ENCODE results near the gene FAM163B. TPM values are rescaled to one million over a fixed set of nuclear protein-coding genes. Genes with fewer than 3 reads are reported as not detected.

Gene FAM163B
- total and polyA plus RNA-seq, 2 experiments from 2014 or later = 5.6 TPM; not detected in 1

GRCh38 chr9:133552236-133552635 is 57.0 kb downstream of the FAM163B start:
- no peak overlapping the region for H3K4me3 ChIP-seq
- no peak for DNase-seq (ENCODE audit: low read depth in 1 of 2, low spot score in 1 of 2)
- peak overlapping the region; percentile 41 for H3K27ac ChIP-seq
- H3K36me3 ChIP-seq = no peaks in the 10 kb centered on the region
- no peaks in the 10 kb centered on the region for H3K27me3 ChIP-seq
- H3K9me3 ChIP-seq (ENCODE audit: low read depth) = no peaks in the 10 kb centered on the region
- H3K4me1 ChIP-seq (ENCODE audit: low read depth) = peaks cover 40% of the 10 kb centered on the region
- TF ChIP-seq CTCF (IDR thresholded peaks at IDR 0.05; ENCODE audit: low read depth, low read length) = no peak

- Histone ChIP-seq H3K36me3 (no peaks in the 10 kb centered on the region), H3K9me3 (ENCODE audit: low read depth) (no peaks in the 10 kb centered on the region), H3K4me1 (ENCODE audit: low read depth) (peaks cover 32% of the 10 kb centered on the region), H3K4me3 (no peak overlapping the region), H3K27me3 (no peaks in the 10 kb centered on the region), H3K27ac (no peak overlapping the region)
- no peak for TF ChIP-seq CTCF (IDR thresholded peaks at IDR 0.05; ENCODE audit: low read depth, low read length)
- no peak for DNase-seq (ENCODE audit: low read depth in 1 of 2, low spot score in 1 of 2)
Observed at GRCh38 chr9:133551446-133551845, 57.7 kb downstream of the FAM163B start.

GRCh38 chr9:133547116-133547515 is 62.1 kb downstream of the FAM163B start:
- Histone ChIP-seq H3K27me3 (no peaks in the 10 kb centered on the region), H3K4me1 (ENCODE audit: low read depth) (peaks cover 7% of the 10 kb centered on the region), H3K9me3 (ENCODE audit: low read depth) (no peaks in the 10 kb centered on the region), H3K27ac (no peak overlapping the region), H3K36me3 (peaks cover 2% of the 10 kb centered on the region), H3K4me3 (no peak overlapping the region)
- no peak for DNase-seq (ENCODE audit: low read depth in 1 of 2, low spot score in 1 of 2)
- no peak for TF ChIP-seq CTCF (IDR thresholded peaks at IDR 0.05; ENCODE audit: low read depth, low read length)

GRCh38 chr9:133546287-133546680 is 62.9 kb downstream of the FAM163B start:
- Histone ChIP-seq H3K27me3 (no peaks in the 10 kb centered on the region), H3K4me1 (ENCODE audit: low read depth) (peaks cover 7% of the 10 kb centered on the region), H3K9me3 (ENCODE audit: low read depth) (no peaks in the 10 kb centered on the region), H3K36me3 (peaks cover 2% of the 10 kb centered on the region), H3K27ac (no peak overlapping the region), H3K4me3 (no peak overlapping the region)
- no peak for DNase-seq (ENCODE audit: low read depth in 1 of 2, low spot score in 1 of 2)
- TF ChIP-seq CTCF (IDR thresholded peaks at IDR 0.05; ENCODE audit: low read depth, low read length) = no peak

- DNase-seq (ENCODE audit: low read depth in 1 of 2, low spot score in 1 of 2) = peak in 1 of 2 donors; percentile 59
- peaks cover 7% of the 10 kb centered on the region for H3K4me1 ChIP-seq (ENCODE audit: low read depth)
- H3K27me3 ChIP-seq = no peaks in the 10 kb centered on the region
- no peak overlapping the region for H3K27ac ChIP-seq
- H3K4me3 ChIP-seq = no peak overlapping the region
- no peaks in the 10 kb centered on the region for H3K9me3 ChIP-seq (ENCODE audit: low read depth)
- TF ChIP-seq CTCF (IDR thresholded peaks at IDR 0.05; ENCODE audit: low read depth, low read length) = no peak
- peaks cover 2% of the 10 kb centered on the region for H3K36me3 ChIP-seq
Observed at GRCh38 chr9:133545494-133546286, 63.5 kb downstream of the FAM163B start.
